ENCODE data around the gene HLX. TPM values are rescaled to one million over a fixed set of nuclear protein-coding genes. Genes with fewer than 3 reads are reported as not detected.
A peak's percentile ranks its signal among the peaks of the same experiment; 100 is the strongest.

Gene HLX
- total RNA-seq, 1 experiment from 2014 or later, result 4.0 TPM

- Histone ChIP-seq H3F3A (ENCODE audit: low read length, unreplicated experiment) (no peaks in the 10 kb centered on the region), H3K36me3 (ENCODE audit: low read depth, low read length) (no peaks in the 10 kb centered on the region; the same call in 1 of the 2 replicates), H3K4me2 (ENCODE audit: low read length) (peak overlapping the region; percentile 94), H3K9ac (ENCODE audit: low read length) (peak overlapping the region; percentile 81), H3K27me3 (ENCODE audit: low read length) (no peaks in the 10 kb centered on the region), H3K79me2 (ENCODE audit: low read length) (peaks cover 19% of the 10 kb centered on the region), H3K27ac (ENCODE audit: low read length) (no peak overlapping the region), H3K4me1 (ENCODE audit: insufficient read depth, low read length) (peaks cover 16% of the 10 kb centered on the region; the same call in 1 of the 2 replicates), H3K9me2 (replicated peaks; ENCODE audit: low read length) (no peaks in the 10 kb centered on the region), H3K9me3 (ENCODE audit: low read length) (no peaks in the 10 kb centered on the region), H4K20me1 (ENCODE audit: low read length) (no peaks in the 10 kb centered on the region), H3K4me3 (ENCODE audit: low read length) (peak overlapping the region; percentile 85), H2AFZ (ENCODE audit: low read length) (peak overlapping the region; percentile 85)
- DNase-seq (peak; percentile 26), ATAC-seq (no peak)
- intact Hi-C loops (cut with micrococcal nuclease), result no loop called here
- TSS peak; percentile 43 for BruUV-seq (replicated peaks)
- ChIA-PET CTCF (no interaction called here), POLR2A (ENCODE audit: unreplicated experiment) (no interaction called here)
- TF ChIP-seq CTCF (conservative IDR thresholded peaks at IDR 0.05; ENCODE audit: low read depth, low read length) (no peak), EZH2 (IDR thresholded peaks at IDR 0.05; ENCODE audit: low read length, unreplicated experiment) (no peak), EZH2phosphoT487 (IDR thresholded peaks at IDR 0.05; ENCODE audit: borderline replicate concordance, low read length) (no peak)
These were observed 1.7 kb downstream of the HLX start for GRCh38 chr1:220880726-220881506.

- H3K4me2 ChIP-seq (ENCODE audit: low read length), result no peak overlapping the region
These were observed 3.0 kb downstream of the HLX start for GRCh38 chr1:220882061-220882891.

More at GRCh38 chr1:220882061-220882891, 3.0 kb downstream of the HLX start:
- DNase-seq (no peak), ATAC-seq (no peak)
- Histone ChIP-seq H3F3A (ENCODE audit: low read length, unreplicated experiment) (no peaks in the 10 kb centered on the region), H4K20me1 (ENCODE audit: low read length) (no peaks in the 10 kb centered on the region), H2AFZ (ENCODE audit: low read length) (no peak overlapping the region), H3K27ac (ENCODE audit: low read length) (no peak overlapping the region), H3K79me2 (ENCODE audit: low read length) (peaks cover 19% of the 10 kb centered on the region), H3K4me1 (ENCODE audit: insufficient read depth, low read length) (peaks cover 16% of the 10 kb centered on the region; the same call in 1 of the 2 replicates), H3K4me3 (ENCODE audit: low read length) (no peak overlapping the region), H3K9me2 (replicated peaks; ENCODE audit: low read length) (no peaks in the 10 kb centered on the region), H3K36me3 (ENCODE audit: low read depth, low read length) (no peaks in the 10 kb centered on the region; the same call in 1 of the 2 replicates), H3K9me3 (ENCODE audit: low read length) (no peaks in the 10 kb centered on the region), H3K9ac (ENCODE audit: low read length) (no peak overlapping the region), H3K27me3 (ENCODE audit: low read length) (no peaks in the 10 kb centered on the region)
- ChIA-PET CTCF (no interaction called here), POLR2A (ENCODE audit: unreplicated experiment) (interaction anchor here (0.6 kb wide), 1 partner anchor 64 kb away, joined by 4 read pairs; no protein-coding TSS in a partner anchor)
- no peak for TF ChIP-seq EZH2 (IDR thresholded peaks at IDR 0.05; ENCODE audit: low read length, unreplicated experiment)
- no peak for TF ChIP-seq EZH2phosphoT487 (IDR thresholded peaks at IDR 0.05; ENCODE audit: borderline replicate concordance, low read length)
- no peak for TF ChIP-seq CTCF (conservative IDR thresholded peaks at IDR 0.05; ENCODE audit: low read depth, low read length)
- intact Hi-C loops (cut with micrococcal nuclease), result no loop called here
- no TSS peak for BruUV-seq (replicated peaks)

All from PC-3 (cell line).